Thyroid gland (tissue), 4 donors: ENCODE data around the gene SRRM5.
"Not testable (repeated sequence)": the region's sequence is repeated elsewhere in the genome, so short reads cannot be mapped to it uniquely, and the experiment has no call there.

Experiments
- POLR2A ChIP-seq, 2 donors: fragments of 450-650 bp; IDR thresholded peaks; one replicate each; pipeline ENCODE4 v1.6.1; 2017; ENCODE audit warnings: antibody characterized with exemption in 2 of 2, mild to moderate bottlenecking in 2 of 2, moderate library complexity in 1 of 2
- TF ChIP-seq, protein P1 (sequence below), 6 experiments: fragments of 200-600 bp in 3 of 6; fragments of 450-650 bp in 3 of 6; sonication (generic) in 3 of 6; IDR thresholded peaks; one replicate each; pipeline ENCODE4 v1.5.1; 2016 to 2019; ENCODE audit warnings: antibody characterized with exemption in 6 of 6, mild to moderate bottlenecking in 2 of 6, inconsistent platforms in 1 of 6, moderate library complexity in 1 of 6

DNA sequence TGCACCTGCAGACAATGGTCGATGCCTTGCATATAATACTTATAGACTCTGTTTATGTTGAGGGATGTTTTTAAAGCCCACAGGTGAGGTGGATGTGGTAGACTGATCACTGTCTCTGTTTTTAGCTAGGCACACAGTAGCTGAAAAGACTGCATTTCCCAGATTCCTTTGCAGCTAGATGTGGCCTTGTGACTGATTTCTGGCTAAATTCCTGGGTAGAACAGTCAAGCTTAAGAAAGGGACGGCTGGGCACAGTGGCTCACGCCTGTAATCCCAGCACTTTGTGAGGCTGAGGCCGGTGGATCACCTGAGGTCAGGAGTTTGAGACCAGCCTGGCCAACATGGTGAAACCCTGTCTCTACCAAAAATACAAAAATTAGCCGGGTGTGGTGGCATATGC lies 11.6 kb upstream of the SRRM5 start:
- TF ChIP-seq, protein P1, sequence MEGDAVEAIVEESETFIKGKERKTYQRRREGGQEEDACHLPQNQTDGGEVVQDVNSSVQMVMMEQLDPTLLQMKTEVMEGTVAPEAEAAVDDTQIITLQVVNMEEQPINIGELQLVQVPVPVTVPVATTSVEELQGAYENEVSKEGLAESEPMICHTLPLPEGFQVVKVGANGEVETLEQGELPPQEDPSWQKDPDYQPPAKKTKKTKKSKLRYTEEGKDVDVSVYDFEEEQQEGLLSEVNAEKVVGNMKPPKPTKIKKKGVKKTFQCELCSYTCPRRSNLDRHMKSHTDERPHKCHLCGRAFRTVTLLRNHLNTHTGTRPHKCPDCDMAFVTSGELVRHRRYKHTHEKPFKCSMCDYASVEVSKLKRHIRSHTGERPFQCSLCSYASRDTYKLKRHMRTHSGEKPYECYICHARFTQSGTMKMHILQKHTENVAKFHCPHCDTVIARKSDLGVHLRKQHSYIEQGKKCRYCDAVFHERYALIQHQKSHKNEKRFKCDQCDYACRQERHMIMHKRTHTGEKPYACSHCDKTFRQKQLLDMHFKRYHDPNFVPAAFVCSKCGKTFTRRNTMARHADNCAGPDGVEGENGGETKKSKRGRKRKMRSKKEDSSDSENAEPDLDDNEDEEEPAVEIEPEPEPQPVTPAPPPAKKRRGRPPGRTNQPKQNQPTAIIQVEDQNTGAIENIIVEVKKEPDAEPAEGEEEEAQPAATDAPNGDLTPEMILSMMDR (IDR thresholded peaks at IDR 0.05), result not testable (repeated sequence)
- TF ChIP-seq POLR2A (IDR thresholded peaks at IDR 0.05), result not testable (repeated sequence)
